H9 (cell line): ENCODE data around the gene TYW1. TPM values are rescaled to one million over a fixed set of nuclear protein-coding genes. Genes with fewer than 3 reads are reported as not detected.
"Not testable (repeated sequence)": the region's sequence is repeated elsewhere in the genome, so short reads cannot be mapped to it uniquely, and the experiment has no call there.

Experiments
- DNase-seq: peaks from one replicate; pipeline ENCODE4 v3.0.0-alpha.2; 2017
- H2AFZ ChIP-seq: one replicate; pipeline ENCODE4 v1.6.1; 2013; ENCODE audit warnings: mild to moderate bottlenecking, low read length, control low read depth, moderate library complexity
- H2AK5ac ChIP-seq: 2 replicates; pipeline ENCODE4 v1.6.1; 2013; ENCODE audit warnings: low read length, control low read depth, mixed read lengths; ENCODE audit not compliant: insufficient read length
- H2BK120ac ChIP-seq: one replicate; pipeline ENCODE4 v1.6.1; 2013; ENCODE audit warnings: low read depth, mild to moderate bottlenecking, low read length, control low read depth, inconsistent platforms; ENCODE audit not compliant: poor library complexity, severe bottlenecking
- H2BK12ac ChIP-seq: 2 replicates; pipeline ENCODE4 v1.6.1; 2013; ENCODE audit warnings: low read length, control low read depth, mixed read lengths, low read depth; ENCODE audit not compliant: insufficient read length
- H2BK15ac ChIP-seq: 2 replicates; pipeline ENCODE4 v1.6.1; 2013; ENCODE audit warnings: low read depth, low read length, control low read depth
- H2BK20ac ChIP-seq: one replicate; pipeline ENCODE4 v1.6.1; 2013; ENCODE audit warnings: low read depth, mild to moderate bottlenecking, low read length, control low read depth, inconsistent platforms; ENCODE audit not compliant: poor library complexity, severe bottlenecking
- H2BK5ac ChIP-seq: 2 replicates; pipeline ENCODE4 v1.6.1; 2013; ENCODE audit warnings: low read length, control low read depth, mixed read lengths; ENCODE audit not compliant: insufficient read length
- H3K14ac ChIP-seq: 2 replicates; pipeline ENCODE4 v1.6.1; 2013; ENCODE audit warnings: low read length, control low read depth; ENCODE audit not compliant: insufficient read depth
- H3K18ac ChIP-seq: 2 replicates; pipeline ENCODE4 v1.6.1; 2013; ENCODE audit warnings: low read depth, mild to moderate bottlenecking, mixed read lengths, low read length, control low read depth; ENCODE audit not compliant: insufficient read length
- H3K23ac ChIP-seq: 2 replicates; pipeline ENCODE4 v1.6.1; 2013; ENCODE audit warnings: low read length, control low read depth, mixed read lengths, low read depth; ENCODE audit not compliant: insufficient read length
- H3K23me2 ChIP-seq: 2 replicates; pipeline ENCODE4 v1.6.1; 2013; ENCODE audit warnings: low read depth, mild to moderate bottlenecking, mixed read lengths, low read length, control low read depth; ENCODE audit not compliant: insufficient read length, poor library complexity, severe bottlenecking
- H3K27ac ChIP-seq: 2 replicates; pipeline ENCODE4 v1.5.1; 2013; ENCODE audit warnings: low read length, control low read depth, mixed read lengths, low read depth; ENCODE audit not compliant: insufficient read length
- H3K27me3 ChIP-seq: 2 replicates; pipeline ENCODE4 v1.6.1; 2013; ENCODE audit warnings: low read length, control low read depth, inconsistent platforms; ENCODE audit not compliant: insufficient read depth
- H3K4ac ChIP-seq: 2 replicates; pipeline ENCODE4 v1.6.1; 2013; ENCODE audit warnings: low read depth, mild to moderate bottlenecking, control low read depth, inconsistent platforms, low read length, moderate library complexity
- H3K4me1 ChIP-seq: 2 replicates; pipeline ENCODE4 v1.6.1; 2013; ENCODE audit warnings: low read length, control low read depth, inconsistent platforms; ENCODE audit not compliant: insufficient read depth
- H3K4me2 ChIP-seq: 2 replicates; pipeline ENCODE4 v1.6.1; 2013; ENCODE audit warnings: low read length, control low read depth, mixed read lengths; ENCODE audit not compliant: insufficient read length, insufficient read depth
- H3K56ac ChIP-seq: 2 replicates; pipeline ENCODE4 v1.6.1; 2013; ENCODE audit warnings: low read depth, mild to moderate bottlenecking, mixed read lengths, low read length, control low read depth; ENCODE audit not compliant: insufficient read length
- H3K79me1 ChIP-seq: 2 replicates; pipeline ENCODE4 v1.6.1; 2013; ENCODE audit warnings: low read depth, mild to moderate bottlenecking, moderate library complexity, low read length, control low read depth, inconsistent platforms; ENCODE audit not compliant: insufficient read depth, poor library complexity, severe bottlenecking
- H3K79me2 ChIP-seq: 2 replicates; pipeline ENCODE4 v1.6.1; 2013; ENCODE audit warnings: low read length, control low read depth, inconsistent platforms; ENCODE audit not compliant: insufficient read depth
- H3K9ac ChIP-seq: 2 replicates; pipeline ENCODE4 v1.6.1; 2013; ENCODE audit warnings: low read length, control low read depth, mixed read lengths; ENCODE audit not compliant: insufficient read length; ENCODE audit errors: extremely low read depth
- H3K9me3 ChIP-seq: one replicate; pipeline ENCODE4 v1.6.1; 2013; ENCODE audit warnings: low read depth, low read length, inconsistent platforms; ENCODE audit not compliant: control insufficient read depth
- H3T11ph ChIP-seq: one replicate; pipeline ENCODE4 v1.6.1; 2013; ENCODE audit warnings: mild to moderate bottlenecking, low read length, control low read depth, inconsistent platforms
- H4K20me1 ChIP-seq: one replicate; pipeline ENCODE4 v1.6.1; 2013; ENCODE audit not compliant: control insufficient read depth, insufficient read length, insufficient read depth
- H4K5ac ChIP-seq: 2 replicates; pipeline ENCODE4 v1.6.1; 2013; ENCODE audit warnings: low read depth, mild to moderate bottlenecking, mixed read lengths, low read length, control low read depth; ENCODE audit not compliant: insufficient read length
- H4K8ac ChIP-seq: replicated peaks from 2 replicates; pipeline ENCODE4 v1.6.1; 2013; ENCODE audit warnings: low read length, control low read depth, mixed read lengths, low read depth; ENCODE audit not compliant: insufficient read length
- H4K91ac ChIP-seq: 2 replicates; pipeline ENCODE4 v1.6.1; 2013; ENCODE audit warnings: low read depth, mild to moderate bottlenecking, moderate library complexity, mixed read lengths, low read length, control low read depth; ENCODE audit not compliant: insufficient read length
- H3K27ac Mint-ChIP-seq, 3 experiments: 2 replicates in 2 of 3; 3 replicates in 1 of 3; pipeline ENCODE4 v1.8.0; 2020 to 2021; ENCODE audit warnings: mixed read lengths in 3 of 3, mild to moderate bottlenecking in 1 of 3, moderate library complexity in 1 of 3
- H3K27me3 Mint-ChIP-seq: 2 replicates; pipeline ENCODE4 v1.8.0; 2021; ENCODE audit warnings: low read depth, mild to moderate bottlenecking, moderate library complexity, mixed read lengths
- H3K36me3 Mint-ChIP-seq, 3 experiments: 2 replicates in 2 of 3; 3 replicates in 1 of 3; pipeline ENCODE4 v1.8.0; 2020 to 2021; ENCODE audit warnings: low read depth in 3 of 3, mixed read lengths in 3 of 3; ENCODE audit not compliant: insufficient read depth in 1 of 3
- H3K4me1 Mint-ChIP-seq, 2 experiments: 2 replicates each; pipeline ENCODE4 v1.8.0; 2020; ENCODE audit warnings: mixed read lengths in 2 of 2
- H3K4me3 Mint-ChIP-seq, 2 experiments: 2 replicates in 1 of 2; 3 replicates in 1 of 2; pipeline ENCODE4 v1.8.0; 2020 to 2021; ENCODE audit warnings: mild to moderate bottlenecking in 2 of 2, mixed read lengths in 2 of 2, moderate library complexity in 1 of 2
- H3K9me3 Mint-ChIP-seq, 2 experiments: 2 replicates in 1 of 2; 3 replicates in 1 of 2; pipeline ENCODE4 v1.8.0; 2020; ENCODE audit warnings: mild to moderate bottlenecking in 2 of 2, mixed read lengths in 2 of 2, moderate library complexity in 1 of 2
- WGBS: extraction: QIAGEN DNeasy Blood & Tissue Kit; methylation state at CpG from one replicate; pipeline ENCODE4 v1.1.7; 2013; ENCODE audit warnings: missing lambda C conversion rate, low lambda C conversion rate, mixed read lengths; ENCODE audit not compliant: insufficient read length; ENCODE audit errors: extremely low coverage; 5-methylcytosine and 5-hydroxymethylcytosine counted together
- total RNA-seq: library from RNA; stranded (reverse); gene quantifications from 2 replicates; pipeline ENCODE4 v1.2.1, GENCODE V29; 2021

TYW1 gene
- total RNA-seq, 1 experiment from 2014 or later: 22.3 TPM

DNA sequence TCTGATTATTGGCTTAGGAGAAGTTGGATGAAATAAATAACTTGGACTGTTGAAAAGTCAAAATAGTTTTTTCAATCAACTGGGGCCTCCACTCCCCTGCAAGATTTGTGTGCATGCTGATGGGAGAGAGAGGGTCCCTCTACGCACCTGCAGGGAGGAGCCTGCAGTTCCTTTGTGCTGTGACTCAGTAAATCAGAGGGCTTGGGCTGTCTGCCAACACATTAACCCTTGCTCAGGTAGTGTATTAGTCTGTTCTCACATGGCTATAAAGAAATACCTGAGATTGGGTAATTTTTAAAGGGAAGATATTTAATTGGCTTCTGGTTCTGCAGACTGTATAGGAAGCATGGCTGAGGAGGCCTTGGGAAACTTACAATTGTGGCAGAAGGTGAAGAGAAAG lies 261.1 kb downstream of the TYW1 start:
- not testable (repeated sequence) for H4K20me1 ChIP-seq, H3K14ac ChIP-seq, H3K79me1 ChIP-seq, H3K9me3 ChIP-seq, H4K91ac ChIP-seq, H3K4me1 ChIP-seq, H2BK20ac ChIP-seq, H2BK5ac ChIP-seq, H3K23me2 ChIP-seq, DNase-seq, H3K4me3 Mint-ChIP-seq, H2BK120ac ChIP-seq, H3K23ac ChIP-seq, H3K4ac ChIP-seq, H3K27me3 ChIP-seq, H2AFZ ChIP-seq, H3T11ph ChIP-seq, H3K9ac ChIP-seq, H3K18ac ChIP-seq, H2AK5ac ChIP-seq, H2BK15ac ChIP-seq, H4K5ac ChIP-seq, H3K27me3 Mint-ChIP-seq, H3K4me2 ChIP-seq, H3K9me3 Mint-ChIP-seq, H2BK12ac ChIP-seq, H3K79me2 ChIP-seq, H4K8ac ChIP-seq, H3K27ac ChIP-seq, H3K56ac ChIP-seq
- Mint-ChIP-seq H3K4me1 (peaks cover 17 to 23% of the 10 kb centered on the region in 2 experiments), H3K36me3 (peaks cover 10 to 12% (median 11%) of the 10 kb centered on the region in 3 experiments; a peak in 6 of 7 replicates), H3K27ac (peak overlapping the region in 2 of 3 experiments; percentile 72 to 74; a peak in 3 of 7 replicates)
- no CpG with 5 or more reads among the region's 1 CpG for WGBS

- not testable (repeated sequence) for H2BK12ac ChIP-seq, H3K18ac ChIP-seq, H3K4me3 Mint-ChIP-seq, H4K20me1 ChIP-seq, H3K14ac ChIP-seq, H2BK120ac ChIP-seq, H3K4me2 ChIP-seq, H3K4ac ChIP-seq, H2AFZ ChIP-seq, H2BK15ac ChIP-seq, H3K27ac ChIP-seq, H3T11ph ChIP-seq, DNase-seq, H3K27me3 Mint-ChIP-seq, H3K79me2 ChIP-seq, H3K79me1 ChIP-seq, H3K9me3 Mint-ChIP-seq, H2BK20ac ChIP-seq, H4K91ac ChIP-seq, H3K27me3 ChIP-seq, H3K4me1 ChIP-seq, H2BK5ac ChIP-seq, H4K8ac ChIP-seq, H3K23ac ChIP-seq, H3K56ac ChIP-seq, H3K23me2 ChIP-seq, H4K5ac ChIP-seq, H3K9ac ChIP-seq, H2AK5ac ChIP-seq, H3K9me3 ChIP-seq
- peaks cover 17 to 23% of the 10 kb centered on the region in 2 experiments for H3K4me1 Mint-ChIP-seq
- peaks cover 9 to 12% (median 10%) of the 10 kb centered on the region in 3 experiments; a peak in 6 of 7 replicates for H3K36me3 Mint-ChIP-seq
- peak overlapping the region in 1 of 3 experiments; percentile 40; a peak in 2 of 7 replicates for H3K27ac Mint-ChIP-seq
- no CpG with 5 or more reads among the region's 6 CpGs for WGBS
These were observed 262.7 kb downstream of the TYW1 start for GRCh38 chr7:67259363-67259762.
